NCI-H2227 treated with DMSO at 0.1 percent for 48 hours (cell line): ENCODE measurements around the gene BCL2.

Experiments used
- DNase-seq: peaks from one replicate; lab custom pipeline; 2025; lab: John Stamatoyannopoulos, UW

BCL2 gene

GRCh38 chr18:63138436-63139340, 180.9 kb downstream of the BCL2 start:
- DNase-seq, result no peak

DNA sequence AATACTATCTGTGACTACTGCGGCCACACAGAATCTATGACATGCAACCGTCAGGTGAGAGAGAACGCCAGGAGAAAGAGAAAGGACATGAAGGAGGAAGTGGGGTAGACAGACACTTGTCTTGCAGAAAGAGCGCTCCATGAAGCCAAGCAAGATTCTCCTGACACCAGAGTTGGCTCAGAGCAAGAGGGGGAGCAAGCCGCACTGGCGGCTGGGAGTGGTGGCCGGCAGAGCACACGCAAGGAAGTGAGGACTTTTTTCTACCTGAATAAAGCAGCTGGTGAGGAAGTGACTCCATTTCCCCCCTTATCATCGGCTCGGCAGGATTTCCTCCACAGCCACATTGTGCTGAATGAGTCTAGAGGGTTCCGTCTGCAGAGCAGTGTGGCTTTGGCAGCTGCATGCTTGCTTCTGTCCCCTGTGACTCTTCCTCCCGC, 181.6 kb downstream of the BCL2 start:
- no peak for DNase-seq

DNA sequence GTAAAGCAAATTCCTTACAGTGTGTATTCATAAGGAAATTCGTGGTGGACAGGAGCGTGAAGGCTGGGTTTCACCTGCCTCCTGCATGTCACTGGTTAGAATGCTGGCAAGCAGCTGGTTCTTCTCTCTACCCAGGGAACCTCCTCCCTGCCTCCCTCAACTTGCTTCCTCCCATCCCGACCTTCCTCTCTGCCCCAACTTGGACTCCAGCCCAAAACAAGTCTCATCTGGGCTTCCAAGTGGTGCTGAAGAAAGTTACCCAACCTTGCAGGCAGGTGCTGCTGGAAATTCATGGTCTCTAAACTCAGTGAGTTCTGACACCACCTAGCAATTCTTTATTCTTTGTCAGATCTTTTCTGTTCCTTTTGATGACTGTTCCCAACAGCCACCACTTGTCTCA, 184.5 kb downstream of the BCL2 start:
- DNase-seq, result no peak

DNA sequence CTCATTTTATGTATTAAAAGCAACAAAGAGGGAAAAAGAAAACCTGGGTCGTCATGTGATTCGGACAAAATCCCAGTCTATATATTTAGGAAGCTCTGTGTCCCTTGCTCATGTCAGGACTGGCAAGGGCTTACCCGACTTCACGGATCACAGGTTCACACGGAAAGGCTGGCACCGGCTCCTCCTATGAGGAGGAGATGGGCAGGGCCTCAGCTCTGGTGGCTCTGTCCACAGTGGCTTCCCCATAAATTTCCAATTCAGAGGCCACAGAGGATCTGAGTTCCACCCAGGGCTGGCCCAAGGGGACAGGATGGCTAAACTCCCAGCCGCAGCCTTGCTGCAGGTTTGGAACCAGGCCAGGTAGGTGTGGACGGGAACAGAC, 186.8 kb downstream of the BCL2 start:
- DNase-seq, result no peak

- DNase-seq, result no peak
Measured at GRCh38 chr18:63131959-63132818, 187.4 kb downstream of the BCL2 start.

DNA sequence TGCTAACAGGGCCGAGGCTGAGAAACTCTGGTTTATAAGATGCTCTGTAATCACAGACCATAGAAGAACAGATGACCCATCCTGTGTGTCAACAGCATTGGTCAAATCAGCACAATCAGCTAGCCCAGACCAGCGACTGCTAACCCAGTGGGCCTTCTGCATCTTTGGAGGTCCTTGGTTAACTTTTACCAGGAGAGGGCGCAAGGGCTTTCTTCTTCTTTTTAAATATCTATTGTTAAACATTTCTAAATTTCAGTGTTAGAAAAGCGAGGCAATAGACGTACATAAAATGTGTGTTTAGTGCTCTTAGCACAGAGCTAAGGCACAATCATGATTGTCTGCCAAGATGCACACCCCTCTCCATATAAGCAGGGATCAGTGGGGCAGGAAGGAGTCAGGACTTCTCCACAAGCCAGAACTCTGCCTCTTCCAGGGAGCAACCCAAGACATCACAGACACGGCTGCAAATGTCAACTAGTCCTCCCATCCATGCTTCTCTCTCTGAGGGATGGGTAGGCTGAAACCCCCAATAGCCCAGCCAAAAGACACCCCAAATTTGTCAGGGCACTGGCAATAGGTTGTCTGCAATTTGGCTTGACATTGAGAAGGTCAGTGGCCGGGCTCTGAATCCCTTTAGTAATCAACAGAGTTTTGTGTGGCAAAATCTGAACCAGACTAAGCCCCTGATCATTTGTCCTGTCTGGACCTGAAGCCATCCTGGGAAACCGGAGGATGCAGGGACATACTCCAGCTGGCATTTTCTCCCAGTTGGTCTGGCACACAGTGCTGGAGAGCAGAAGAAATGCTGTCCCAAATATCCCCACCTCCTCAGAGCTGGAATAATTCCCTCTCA, 188.2 kb downstream of the BCL2 start:
- no peak for DNase-seq

DNA sequence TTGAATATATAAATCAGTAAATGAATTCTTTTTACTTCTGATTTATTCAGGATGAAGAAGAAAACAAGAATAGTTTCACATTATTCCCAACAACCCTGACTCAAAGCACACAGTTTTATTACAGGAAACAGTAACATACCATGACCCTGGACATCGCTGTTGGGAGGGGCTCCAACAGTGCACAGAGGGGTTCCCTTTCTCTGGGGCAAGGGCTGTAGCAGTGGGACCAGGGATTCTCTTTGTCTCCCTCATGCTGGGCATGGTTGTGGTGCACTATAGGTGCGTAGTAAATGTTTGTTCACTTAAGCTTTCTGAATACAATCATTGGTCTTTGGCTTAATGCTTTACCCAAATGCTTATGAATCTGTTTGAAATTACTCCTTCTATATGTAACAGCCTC, 189.4 kb downstream of the BCL2 start:
- no peak for DNase-seq

GRCh38 chr18:63128237-63128974, 191.2 kb downstream of the BCL2 start:
- no peak for DNase-seq

DNA sequence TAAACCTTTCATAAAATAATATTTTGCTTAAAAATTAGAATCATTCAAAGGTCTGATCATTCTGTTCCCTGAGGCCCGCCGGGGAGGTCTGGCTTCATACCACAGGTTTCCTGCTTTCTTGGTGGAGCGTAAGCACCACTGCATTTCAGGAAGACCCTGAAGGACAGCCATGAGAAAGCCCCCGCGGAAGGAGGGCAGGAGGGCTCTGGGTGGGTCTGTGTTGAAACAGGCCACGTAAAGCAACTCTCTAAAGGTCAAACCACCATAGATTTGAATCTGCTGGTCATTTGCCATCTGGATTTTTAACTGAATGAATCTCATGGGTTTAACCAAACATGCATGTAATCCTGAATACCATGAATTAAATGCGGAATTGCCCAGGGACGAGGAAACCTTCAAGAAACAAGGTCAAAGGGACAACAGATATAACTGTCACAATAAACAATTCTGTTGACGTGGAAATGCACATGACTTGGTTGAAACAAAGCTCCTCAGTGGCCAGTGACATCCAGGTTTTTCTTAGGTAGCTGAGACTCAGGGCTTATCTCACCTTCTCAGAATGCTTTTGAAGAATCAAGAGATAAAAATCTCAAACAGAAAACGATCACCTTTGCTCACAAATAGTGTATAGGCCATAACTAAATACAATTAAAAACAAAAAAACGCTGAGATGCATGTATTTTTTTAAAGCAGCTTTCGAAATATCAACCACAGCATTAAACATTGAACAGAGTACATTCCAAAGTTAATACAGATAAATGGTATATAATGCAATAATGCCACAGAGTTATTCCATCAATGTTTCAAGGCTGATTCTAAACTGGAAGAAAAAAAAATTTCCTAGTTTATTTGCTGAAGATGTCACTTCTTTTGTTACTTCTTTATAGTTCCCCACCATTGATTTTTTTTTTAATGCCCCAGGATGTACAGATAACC, 193.2 kb downstream of the BCL2 start:
- DNase-seq, result no peak

DNA sequence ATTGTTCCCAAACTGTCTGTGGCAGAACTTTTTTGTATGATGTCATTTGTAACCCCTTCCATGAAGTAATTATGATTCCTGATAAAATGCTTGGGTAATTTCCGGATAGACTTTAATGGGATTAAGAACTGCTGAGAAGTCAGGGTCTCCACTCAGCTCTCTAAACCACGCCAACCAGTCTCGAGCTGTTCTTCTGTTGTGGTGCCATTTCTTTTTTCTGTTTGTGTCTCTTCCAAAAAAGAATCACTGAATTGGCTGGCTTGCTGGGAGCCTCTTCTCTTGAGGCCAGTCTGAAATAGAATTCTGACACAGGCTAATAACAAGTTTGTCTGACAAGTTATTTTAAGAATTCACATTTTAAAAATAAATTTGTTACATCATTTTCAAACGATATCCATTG, 198.9 kb downstream of the BCL2 start:
- no peak for DNase-seq

GRCh38 chr18:63119647-63120046, 199.9 kb downstream of the BCL2 start:
- no peak for DNase-seq

- no peak for DNase-seq
Measured at GRCh38 chr18:63113899-63114565, 205.5 kb downstream of the BCL2 start.

GRCh38 chr18:63112706-63113105, 206.9 kb downstream of the BCL2 start:
- DNase-seq, result no peak

DNA sequence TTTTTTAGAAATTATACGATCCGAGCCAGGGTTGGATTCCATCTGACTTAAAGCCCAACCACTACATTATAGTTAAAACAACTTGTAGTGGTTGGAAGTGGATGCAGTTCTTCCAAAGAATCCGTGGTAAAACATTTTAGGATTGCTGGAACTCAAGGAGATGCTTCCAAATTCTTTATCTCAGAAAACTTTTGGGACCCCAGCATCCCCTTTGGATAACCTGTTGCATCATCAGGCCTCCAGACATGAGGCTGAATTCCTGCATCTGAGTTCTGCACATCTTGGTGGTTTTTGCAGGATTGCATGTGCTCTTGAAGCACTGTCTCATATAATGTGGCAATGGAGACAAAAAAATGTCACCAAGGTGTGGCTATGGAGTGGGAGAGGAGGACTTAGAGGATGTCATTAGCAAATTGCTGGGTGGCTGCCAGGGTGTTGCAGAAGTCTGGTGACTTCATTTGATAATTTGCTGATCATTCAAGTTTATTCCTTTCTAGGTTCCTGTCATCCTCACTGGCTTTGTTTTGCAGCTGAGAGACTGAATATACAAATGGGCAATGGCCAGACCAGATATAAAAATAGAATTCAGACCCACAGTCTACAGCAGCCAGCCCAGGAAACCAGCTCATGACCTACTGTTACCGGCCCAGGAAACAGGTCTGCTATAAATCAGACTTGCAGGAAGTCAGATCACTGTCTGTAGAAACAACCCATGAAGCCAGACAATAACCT, 207.7 kb downstream of the BCL2 start:
- no peak for DNase-seq

GRCh38 chr18:63109802-63110201, 209.8 kb downstream of the BCL2 start:
- no peak for DNase-seq

GRCh38 chr18:63109022-63109421, 210.5 kb downstream of the BCL2 start:
- DNase-seq, result no peak

GRCh38 chr18:63107931-63108330, 211.6 kb downstream of the BCL2 start:
- DNase-seq, result no peak

- DNase-seq, result peak; percentile 8
Measured at GRCh38 chr18:63107171-63107845, 212.3 kb downstream of the BCL2 start.
